Measurements from ENCODE around the gene ADGRG3. TPM values are rescaled to one million over a fixed set of nuclear protein-coding genes. Genes with fewer than 3 reads are reported as not detected.

ADGRG3 gene
- total and polyA plus RNA-seq, 2 of the 13 experiments (the other 11 are each of a cell fraction or from before 2014, with no cell fraction given), result 2.7 to 11.8 TPM

DNA sequence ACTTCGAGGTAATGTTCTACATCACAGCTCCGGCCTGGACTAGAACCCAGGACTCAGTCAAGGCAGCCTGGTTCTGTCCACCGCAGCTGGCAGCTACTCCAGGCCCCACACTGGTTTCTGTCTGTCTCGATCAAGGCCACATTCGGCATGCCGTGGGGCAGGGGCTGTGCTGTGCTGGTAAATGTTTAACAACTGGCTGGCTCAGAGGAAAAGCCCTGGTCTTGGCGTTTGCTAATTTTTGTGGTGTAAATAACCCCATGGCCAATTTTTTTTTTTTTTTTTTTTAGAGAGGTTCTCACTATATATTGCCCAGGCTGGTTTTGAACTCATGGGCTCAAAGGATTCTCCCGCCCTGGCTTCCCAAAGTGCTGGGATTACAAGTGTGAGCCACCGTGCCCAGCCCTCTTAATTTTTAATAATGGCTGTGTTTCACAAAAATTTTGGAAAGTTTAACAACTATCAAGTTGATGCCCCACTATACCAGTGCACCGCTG, 26.2 kb downstream of the ADGRG3 start (continued):
- TF ChIP-seq ZNF510 (CRISPR knock-in tag; IDR thresholded peaks at IDR 0.05; ENCODE audit: low read depth), result 0 out of 2 replicates have a peak, but pooled peaks have one; percentile 13
- no peak for TF ChIP-seq ZNF44 (CRISPR knock-in tag; IDR thresholded peaks at IDR 0.05)
- no peak for TF ChIP-seq FOXK2 (IDR thresholded peaks at IDR 0.05)
- TF ChIP-seq, protein P1, sequence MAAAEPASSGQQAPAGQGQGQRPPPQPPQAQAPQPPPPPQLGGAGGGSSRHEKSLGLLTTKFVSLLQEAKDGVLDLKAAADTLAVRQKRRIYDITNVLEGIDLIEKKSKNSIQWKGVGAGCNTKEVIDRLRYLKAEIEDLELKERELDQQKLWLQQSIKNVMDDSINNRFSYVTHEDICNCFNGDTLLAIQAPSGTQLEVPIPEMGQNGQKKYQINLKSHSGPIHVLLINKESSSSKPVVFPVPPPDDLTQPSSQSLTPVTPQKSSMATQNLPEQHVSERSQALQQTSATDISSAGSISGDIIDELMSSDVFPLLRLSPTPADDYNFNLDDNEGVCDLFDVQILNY (CRISPR knock-in tag; conservative IDR thresholded peaks at IDR 0.05), result no peak
- no peak for TF ChIP-seq ZNF460 (CRISPR knock-in tag; IDR thresholded peaks at IDR 0.05; ENCODE audit: borderline replicate concordance)
- TF ChIP-seq TGIF2 (CRISPR knock-in tag; IDR thresholded peaks at IDR 0.05), result 0 out of 2 replicates have a peak, but pooled peaks have one; percentile 52
- no peak for TF ChIP-seq ZBTB1 (CRISPR knock-in tag; IDR thresholded peaks at IDR 0.05; ENCODE audit: borderline replicate concordance)
- TF ChIP-seq ZNF251 (CRISPR knock-in tag; IDR thresholded peaks at IDR 0.05), result no peak
- no peak for TF ChIP-seq FOXC1 (CRISPR knock-in tag; IDR thresholded peaks at IDR 0.05; ENCODE audit: borderline replicate concordance)
- TF ChIP-seq, protein P2, sequence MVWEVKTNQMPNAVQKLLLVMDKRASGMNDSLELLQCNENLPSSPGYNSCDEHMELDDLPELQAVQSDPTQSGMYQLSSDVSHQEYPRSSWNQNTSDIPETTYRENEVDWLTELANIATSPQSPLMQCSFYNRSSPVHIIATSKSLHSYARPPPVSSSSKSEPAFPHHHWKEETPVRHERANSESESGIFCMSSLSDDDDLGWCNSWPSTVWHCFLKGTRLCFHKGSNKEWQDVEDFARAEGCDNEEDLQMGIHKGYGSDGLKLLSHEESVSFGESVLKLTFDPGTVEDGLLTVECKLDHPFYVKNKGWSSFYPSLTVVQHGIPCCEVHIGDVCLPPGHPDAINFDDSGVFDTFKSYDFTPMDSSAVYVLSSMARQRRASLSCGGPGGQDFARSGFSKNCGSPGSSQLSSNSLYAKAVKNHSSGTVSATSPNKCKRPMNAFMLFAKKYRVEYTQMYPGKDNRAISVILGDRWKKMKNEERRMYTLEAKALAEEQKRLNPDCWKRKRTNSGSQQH (CRISPR knock-in tag; IDR thresholded peaks at IDR 0.05; ENCODE audit: low read depth), result no peak; the same call in 1 of the 2 replicates
- TF ChIP-seq, protein P3, sequence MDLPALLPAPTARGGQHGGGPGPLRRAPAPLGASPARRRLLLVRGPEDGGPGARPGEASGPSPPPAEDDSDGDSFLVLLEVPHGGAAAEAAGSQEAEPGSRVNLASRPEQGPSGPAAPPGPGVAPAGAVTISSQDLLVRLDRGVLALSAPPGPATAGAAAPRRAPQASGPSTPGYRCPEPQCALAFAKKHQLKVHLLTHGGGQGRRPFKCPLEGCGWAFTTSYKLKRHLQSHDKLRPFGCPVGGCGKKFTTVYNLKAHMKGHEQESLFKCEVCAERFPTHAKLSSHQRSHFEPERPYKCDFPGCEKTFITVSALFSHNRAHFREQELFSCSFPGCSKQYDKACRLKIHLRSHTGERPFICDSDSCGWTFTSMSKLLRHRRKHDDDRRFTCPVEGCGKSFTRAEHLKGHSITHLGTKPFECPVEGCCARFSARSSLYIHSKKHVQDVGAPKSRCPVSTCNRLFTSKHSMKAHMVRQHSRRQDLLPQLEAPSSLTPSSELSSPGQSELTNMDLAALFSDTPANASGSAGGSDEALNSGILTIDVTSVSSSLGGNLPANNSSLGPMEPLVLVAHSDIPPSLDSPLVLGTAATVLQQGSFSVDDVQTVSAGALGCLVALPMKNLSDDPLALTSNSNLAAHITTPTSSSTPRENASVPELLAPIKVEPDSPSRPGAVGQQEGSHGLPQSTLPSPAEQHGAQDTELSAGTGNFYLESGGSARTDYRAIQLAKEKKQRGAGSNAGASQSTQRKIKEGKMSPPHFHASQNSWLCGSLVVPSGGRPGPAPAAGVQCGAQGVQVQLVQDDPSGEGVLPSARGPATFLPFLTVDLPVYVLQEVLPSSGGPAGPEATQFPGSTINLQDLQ (CRISPR knock-in tag; IDR thresholded peaks at IDR 0.05), result no peak
- TF ChIP-seq, protein P4, sequence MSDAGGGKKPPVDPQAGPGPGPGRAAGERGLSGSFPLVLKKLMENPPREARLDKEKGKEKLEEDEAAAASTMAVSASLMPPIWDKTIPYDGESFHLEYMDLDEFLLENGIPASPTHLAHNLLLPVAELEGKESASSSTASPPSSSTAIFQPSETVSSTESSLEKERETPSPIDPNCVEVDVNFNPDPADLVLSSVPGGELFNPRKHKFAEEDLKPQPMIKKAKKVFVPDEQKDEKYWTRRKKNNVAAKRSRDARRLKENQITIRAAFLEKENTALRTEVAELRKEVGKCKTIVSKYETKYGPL (CRISPR knock-in tag; IDR thresholded peaks at IDR 0.05), result no peak
- TF ChIP-seq CBX1 (IDR thresholded peaks at IDR 0.05; ENCODE audit: low read depth), result no peak
- TF ChIP-seq, protein P5, sequence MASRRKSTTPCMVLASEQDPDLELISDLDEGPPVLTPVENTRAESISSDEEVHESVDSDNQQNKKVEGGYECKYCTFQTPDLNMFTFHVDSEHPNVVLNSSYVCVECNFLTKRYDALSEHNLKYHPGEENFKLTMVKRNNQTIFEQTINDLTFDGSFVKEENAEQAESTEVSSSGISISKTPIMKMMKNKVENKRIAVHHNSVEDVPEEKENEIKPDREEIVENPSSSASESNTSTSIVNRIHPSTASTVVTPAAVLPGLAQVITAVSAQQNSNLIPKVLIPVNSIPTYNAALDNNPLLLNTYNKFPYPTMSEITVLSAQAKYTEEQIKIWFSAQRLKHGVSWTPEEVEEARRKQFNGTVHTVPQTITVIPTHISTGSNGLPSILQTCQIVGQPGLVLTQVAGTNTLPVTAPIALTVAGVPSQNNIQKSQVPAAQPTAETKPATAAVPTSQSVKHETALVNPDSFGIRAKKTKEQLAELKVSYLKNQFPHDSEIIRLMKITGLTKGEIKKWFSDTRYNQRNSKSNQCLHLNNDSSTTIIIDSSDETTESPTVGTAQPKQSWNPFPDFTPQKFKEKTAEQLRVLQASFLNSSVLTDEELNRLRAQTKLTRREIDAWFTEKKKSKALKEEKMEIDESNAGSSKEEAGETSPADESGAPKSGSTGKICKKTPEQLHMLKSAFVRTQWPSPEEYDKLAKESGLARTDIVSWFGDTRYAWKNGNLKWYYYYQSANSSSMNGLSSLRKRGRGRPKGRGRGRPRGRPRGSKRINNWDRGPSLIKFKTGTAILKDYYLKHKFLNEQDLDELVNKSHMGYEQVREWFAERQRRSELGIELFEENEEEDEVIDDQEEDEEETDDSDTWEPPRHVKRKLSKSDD (CRISPR knock-in tag; IDR thresholded peaks at IDR 0.05; ENCODE audit: low read depth), result 0 out of 2 replicates have a peak, but pooled peaks have one; percentile 64
- TF ChIP-seq ZNF12 (CRISPR knock-in tag; IDR thresholded peaks at IDR 0.05), result peak; percentile 22; the same call in 1 of the 2 replicates
- TF ChIP-seq, protein P6, sequence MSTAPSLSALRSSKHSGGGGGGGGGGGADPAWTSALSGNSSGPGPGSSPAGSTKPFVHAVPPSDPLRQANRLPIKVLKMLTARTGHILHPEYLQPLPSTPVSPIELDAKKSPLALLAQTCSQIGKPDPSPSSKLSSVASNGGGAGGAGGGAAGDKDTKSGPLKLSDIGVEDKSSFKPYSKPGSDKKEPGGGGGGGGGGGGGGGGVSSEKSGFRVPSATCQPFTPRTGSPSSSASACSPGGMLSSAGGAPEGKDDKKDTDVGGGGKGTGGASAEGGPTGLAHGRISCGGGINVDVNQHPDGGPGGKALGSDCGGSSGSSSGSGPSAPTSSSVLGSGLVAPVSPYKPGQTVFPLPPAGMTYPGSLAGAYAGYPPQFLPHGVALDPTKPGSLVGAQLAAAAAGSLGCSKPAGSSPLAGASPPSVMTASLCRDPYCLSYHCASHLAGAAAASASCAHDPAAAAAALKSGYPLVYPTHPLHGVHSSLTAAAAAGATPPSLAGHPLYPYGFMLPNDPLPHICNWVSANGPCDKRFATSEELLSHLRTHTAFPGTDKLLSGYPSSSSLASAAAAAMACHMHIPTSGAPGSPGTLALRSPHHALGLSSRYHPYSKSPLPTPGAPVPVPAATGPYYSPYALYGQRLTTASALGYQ (CRISPR knock-in tag; IDR thresholded peaks at IDR 0.05), result no peak
- peak; percentile 33; the same call in 1 of the 2 replicates for TF ChIP-seq FOSL2 (CRISPR knock-in tag; IDR thresholded peaks at IDR 0.05)
- peak; percentile 32; the same call in 1 of the 2 replicates for TF ChIP-seq MTA1 (CRISPR knock-in tag; IDR thresholded peaks at IDR 0.05; ENCODE audit: borderline replicate concordance)
- no peak for TF ChIP-seq ZNF180 (CRISPR knock-in tag; IDR thresholded peaks at IDR 0.05; ENCODE audit: borderline replicate concordance, low read depth)

Measured in HepG2 (cell line).